H9 (cell line): ENCODE results near the gene KIF1A. TPM values are rescaled to one million over a fixed set of nuclear protein-coding genes. Genes with fewer than 3 reads are reported as not detected.

Experiments used
- DNase-seq: peaks from one replicate; pipeline ENCODE4 v3.0.0-alpha.2; 2017
- H2AFZ ChIP-seq: one replicate; pipeline ENCODE4 v1.6.1; 2013; ENCODE audit warnings: mild to moderate bottlenecking, low read length, control low read depth, moderate library complexity
- H2AK5ac ChIP-seq: 2 replicates; pipeline ENCODE4 v1.6.1; 2013; ENCODE audit warnings: low read length, control low read depth, mixed read lengths; ENCODE audit not compliant: insufficient read length
- H2BK120ac ChIP-seq: one replicate; pipeline ENCODE4 v1.6.1; 2013; ENCODE audit warnings: low read depth, mild to moderate bottlenecking, low read length, control low read depth, inconsistent platforms; ENCODE audit not compliant: poor library complexity, severe bottlenecking
- H2BK12ac ChIP-seq: 2 replicates; pipeline ENCODE4 v1.6.1; 2013; ENCODE audit warnings: low read length, control low read depth, mixed read lengths, low read depth; ENCODE audit not compliant: insufficient read length
- H2BK15ac ChIP-seq: 2 replicates; pipeline ENCODE4 v1.6.1; 2013; ENCODE audit warnings: low read depth, low read length, control low read depth
- H2BK20ac ChIP-seq: one replicate; pipeline ENCODE4 v1.6.1; 2013; ENCODE audit warnings: low read depth, mild to moderate bottlenecking, low read length, control low read depth, inconsistent platforms; ENCODE audit not compliant: poor library complexity, severe bottlenecking
- H2BK5ac ChIP-seq: 2 replicates; pipeline ENCODE4 v1.6.1; 2013; ENCODE audit warnings: low read length, control low read depth, mixed read lengths; ENCODE audit not compliant: insufficient read length
- H3K14ac ChIP-seq: 2 replicates; pipeline ENCODE4 v1.6.1; 2013; ENCODE audit warnings: low read length, control low read depth; ENCODE audit not compliant: insufficient read depth
- H3K18ac ChIP-seq: 2 replicates; pipeline ENCODE4 v1.6.1; 2013; ENCODE audit warnings: low read depth, mild to moderate bottlenecking, mixed read lengths, low read length, control low read depth; ENCODE audit not compliant: insufficient read length
- H3K23ac ChIP-seq: 2 replicates; pipeline ENCODE4 v1.6.1; 2013; ENCODE audit warnings: low read length, control low read depth, mixed read lengths, low read depth; ENCODE audit not compliant: insufficient read length
- H3K23me2 ChIP-seq: 2 replicates; pipeline ENCODE4 v1.6.1; 2013; ENCODE audit warnings: low read depth, mild to moderate bottlenecking, mixed read lengths, low read length, control low read depth; ENCODE audit not compliant: insufficient read length, poor library complexity, severe bottlenecking
- H3K27ac ChIP-seq: 2 replicates; pipeline ENCODE4 v1.5.1; 2013; ENCODE audit warnings: low read length, control low read depth, mixed read lengths, low read depth; ENCODE audit not compliant: insufficient read length
- H3K27me3 ChIP-seq: 2 replicates; pipeline ENCODE4 v1.6.1; 2013; ENCODE audit warnings: low read length, control low read depth, inconsistent platforms; ENCODE audit not compliant: insufficient read depth
- H3K4ac ChIP-seq: 2 replicates; pipeline ENCODE4 v1.6.1; 2013; ENCODE audit warnings: low read depth, mild to moderate bottlenecking, control low read depth, inconsistent platforms, low read length, moderate library complexity
- H3K4me1 ChIP-seq: 2 replicates; pipeline ENCODE4 v1.6.1; 2013; ENCODE audit warnings: low read length, control low read depth, inconsistent platforms; ENCODE audit not compliant: insufficient read depth
- H3K4me2 ChIP-seq: 2 replicates; pipeline ENCODE4 v1.6.1; 2013; ENCODE audit warnings: low read length, control low read depth, mixed read lengths; ENCODE audit not compliant: insufficient read length, insufficient read depth
- H3K56ac ChIP-seq: 2 replicates; pipeline ENCODE4 v1.6.1; 2013; ENCODE audit warnings: low read depth, mild to moderate bottlenecking, mixed read lengths, low read length, control low read depth; ENCODE audit not compliant: insufficient read length
- H3K79me1 ChIP-seq: 2 replicates; pipeline ENCODE4 v1.6.1; 2013; ENCODE audit warnings: low read depth, mild to moderate bottlenecking, moderate library complexity, low read length, control low read depth, inconsistent platforms; ENCODE audit not compliant: insufficient read depth, poor library complexity, severe bottlenecking
- H3K79me2 ChIP-seq: 2 replicates; pipeline ENCODE4 v1.6.1; 2013; ENCODE audit warnings: low read length, control low read depth, inconsistent platforms; ENCODE audit not compliant: insufficient read depth
- H3K9ac ChIP-seq: 2 replicates; pipeline ENCODE4 v1.6.1; 2013; ENCODE audit warnings: low read length, control low read depth, mixed read lengths; ENCODE audit not compliant: insufficient read length; ENCODE audit errors: extremely low read depth
- H3K9me3 ChIP-seq: one replicate; pipeline ENCODE4 v1.6.1; 2013; ENCODE audit warnings: low read depth, low read length, inconsistent platforms; ENCODE audit not compliant: control insufficient read depth
- H3T11ph ChIP-seq: one replicate; pipeline ENCODE4 v1.6.1; 2013; ENCODE audit warnings: mild to moderate bottlenecking, low read length, control low read depth, inconsistent platforms
- H4K20me1 ChIP-seq: one replicate; pipeline ENCODE4 v1.6.1; 2013; ENCODE audit not compliant: control insufficient read depth, insufficient read length, insufficient read depth
- H4K5ac ChIP-seq: 2 replicates; pipeline ENCODE4 v1.6.1; 2013; ENCODE audit warnings: low read depth, mild to moderate bottlenecking, mixed read lengths, low read length, control low read depth; ENCODE audit not compliant: insufficient read length
- H4K8ac ChIP-seq: replicated peaks from 2 replicates; pipeline ENCODE4 v1.6.1; 2013; ENCODE audit warnings: low read length, control low read depth, mixed read lengths, low read depth; ENCODE audit not compliant: insufficient read length
- H4K91ac ChIP-seq: 2 replicates; pipeline ENCODE4 v1.6.1; 2013; ENCODE audit warnings: low read depth, mild to moderate bottlenecking, moderate library complexity, mixed read lengths, low read length, control low read depth; ENCODE audit not compliant: insufficient read length
- H3K27ac Mint-ChIP-seq, 3 experiments: 2 replicates in 2 of 3; 3 replicates in 1 of 3; pipeline ENCODE4 v1.8.0; 2020 to 2021; ENCODE audit warnings: mixed read lengths in 3 of 3, mild to moderate bottlenecking in 1 of 3, moderate library complexity in 1 of 3
- H3K27me3 Mint-ChIP-seq: 2 replicates; pipeline ENCODE4 v1.8.0; 2021; ENCODE audit warnings: low read depth, mild to moderate bottlenecking, moderate library complexity, mixed read lengths
- H3K36me3 Mint-ChIP-seq, 3 experiments: 2 replicates in 2 of 3; 3 replicates in 1 of 3; pipeline ENCODE4 v1.8.0; 2020 to 2021; ENCODE audit warnings: low read depth in 3 of 3, mixed read lengths in 3 of 3; ENCODE audit not compliant: insufficient read depth in 1 of 3
- H3K4me1 Mint-ChIP-seq, 2 experiments: 2 replicates each; pipeline ENCODE4 v1.8.0; 2020; ENCODE audit warnings: mixed read lengths in 2 of 2
- H3K4me3 Mint-ChIP-seq, 2 experiments: 2 replicates in 1 of 2; 3 replicates in 1 of 2; pipeline ENCODE4 v1.8.0; 2020 to 2021; ENCODE audit warnings: mild to moderate bottlenecking in 2 of 2, mixed read lengths in 2 of 2, moderate library complexity in 1 of 2
- H3K9me3 Mint-ChIP-seq, 2 experiments: 2 replicates in 1 of 2; 3 replicates in 1 of 2; pipeline ENCODE4 v1.8.0; 2020; ENCODE audit warnings: mild to moderate bottlenecking in 2 of 2, mixed read lengths in 2 of 2, moderate library complexity in 1 of 2
- WGBS: extraction: QIAGEN DNeasy Blood & Tissue Kit; methylation state at CpG from one replicate; pipeline ENCODE4 v1.1.7; 2013; ENCODE audit warnings: missing lambda C conversion rate, low lambda C conversion rate, mixed read lengths; ENCODE audit not compliant: insufficient read length; ENCODE audit errors: extremely low coverage; 5-methylcytosine and 5-hydroxymethylcytosine counted together
- total RNA-seq: library from RNA; stranded (reverse); gene quantifications from 2 replicates; pipeline ENCODE4 v1.2.1, GENCODE V29; 2021
- TF ChIP-seq, protein P1 (sequence below): fragments of 200-600 bp; sonication (generic); conservative IDR thresholded peaks from 3 replicates; pipeline ENCODE4 v1.8.0; 2021; ENCODE audit warnings: antibody characterized with exemption, mild to moderate bottlenecking

Gene KIF1A
- total RNA-seq, 1 experiment from 2014 or later: 204 TPM

DNA sequence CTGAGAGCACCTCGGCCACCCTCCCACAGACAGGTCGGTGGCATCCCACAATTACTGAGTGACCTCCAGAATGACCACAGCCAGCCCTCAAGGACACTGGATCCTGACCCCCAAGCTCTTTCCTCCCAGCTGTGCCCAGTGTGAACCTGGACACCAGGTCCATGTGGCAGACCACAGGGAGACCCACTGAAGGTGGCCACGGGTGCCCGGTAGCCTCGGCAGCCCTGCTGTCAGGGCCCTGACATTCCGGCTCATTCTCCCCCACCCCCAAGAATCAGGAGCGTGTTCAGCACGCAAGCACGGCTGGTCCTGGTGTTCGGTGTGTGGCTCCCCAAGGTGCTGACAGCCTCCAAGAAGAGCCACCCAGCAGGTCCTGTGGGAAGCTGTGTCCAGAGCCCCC is 95.6 kb downstream of the KIF1A start:
- Mint-ChIP-seq H3K4me1 (no peaks in the 10 kb centered on the region), H3K4me3 (no peak overlapping the region), H3K9me3 (no peaks in the 10 kb centered on the region), H3K27ac (no peak overlapping the region), H3K27me3 (peaks cover 2% of the 10 kb centered on the region), H3K36me3 (peaks cover 32 to 65% (median 61%) of the 10 kb centered on the region in 3 experiments)
- no peak overlapping the region for H3K18ac ChIP-seq
- H2BK20ac ChIP-seq: no peak overlapping the region
- H4K91ac ChIP-seq: no peak overlapping the region
- WGBS: no CpG with 5 or more reads among the region's 10 CpGs
- no peaks in the 10 kb centered on the region for H3K79me1 ChIP-seq
- no peak overlapping the region for H3K23ac ChIP-seq
- no peak overlapping the region for H2AFZ ChIP-seq
- no peak overlapping the region for H2BK12ac ChIP-seq
- no peak overlapping the region for H4K5ac ChIP-seq
- no peaks in the 10 kb centered on the region for H4K20me1 ChIP-seq
- H3K9me3 ChIP-seq: no peaks in the 10 kb centered on the region
- H3K27me3 ChIP-seq: no peaks in the 10 kb centered on the region
- H2BK120ac ChIP-seq: no peak overlapping the region
- no peak overlapping the region for H3K9ac ChIP-seq
- TF ChIP-seq, protein P1, sequence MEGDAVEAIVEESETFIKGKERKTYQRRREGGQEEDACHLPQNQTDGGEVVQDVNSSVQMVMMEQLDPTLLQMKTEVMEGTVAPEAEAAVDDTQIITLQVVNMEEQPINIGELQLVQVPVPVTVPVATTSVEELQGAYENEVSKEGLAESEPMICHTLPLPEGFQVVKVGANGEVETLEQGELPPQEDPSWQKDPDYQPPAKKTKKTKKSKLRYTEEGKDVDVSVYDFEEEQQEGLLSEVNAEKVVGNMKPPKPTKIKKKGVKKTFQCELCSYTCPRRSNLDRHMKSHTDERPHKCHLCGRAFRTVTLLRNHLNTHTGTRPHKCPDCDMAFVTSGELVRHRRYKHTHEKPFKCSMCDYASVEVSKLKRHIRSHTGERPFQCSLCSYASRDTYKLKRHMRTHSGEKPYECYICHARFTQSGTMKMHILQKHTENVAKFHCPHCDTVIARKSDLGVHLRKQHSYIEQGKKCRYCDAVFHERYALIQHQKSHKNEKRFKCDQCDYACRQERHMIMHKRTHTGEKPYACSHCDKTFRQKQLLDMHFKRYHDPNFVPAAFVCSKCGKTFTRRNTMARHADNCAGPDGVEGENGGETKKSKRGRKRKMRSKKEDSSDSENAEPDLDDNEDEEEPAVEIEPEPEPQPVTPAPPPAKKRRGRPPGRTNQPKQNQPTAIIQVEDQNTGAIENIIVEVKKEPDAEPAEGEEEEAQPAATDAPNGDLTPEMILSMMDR: no peak
- H3T11ph ChIP-seq: no peak overlapping the region
- H3K14ac ChIP-seq: no peak overlapping the region
- H3K4me1 ChIP-seq: no peaks in the 10 kb centered on the region
- no peak overlapping the region for H2BK5ac ChIP-seq
- no peak overlapping the region for H3K4me2 ChIP-seq
- no peak overlapping the region for H3K4ac ChIP-seq
- H2AK5ac ChIP-seq: no peak overlapping the region
- no peak overlapping the region for H4K8ac ChIP-seq
- no peak overlapping the region for H3K27ac ChIP-seq
- H3K23me2 ChIP-seq: no peaks in the 10 kb centered on the region
- no peak overlapping the region for H2BK15ac ChIP-seq
- H3K56ac ChIP-seq: no peak overlapping the region
- H3K79me2 ChIP-seq: no peaks in the 10 kb centered on the region
- no peak for DNase-seq
